C4-2B (cell line): ENCODE measurements around the gene VSIR.

ENCODE experiments used
- CTCF ChIP-seq: fragments of 450-650 bp; conservative IDR thresholded peaks from 2 replicates; pipeline ENCODE4 v1.5.1; 2017; ENCODE audit warnings: mild to moderate bottlenecking
- ZFX ChIP-seq: fragments of 450-650 bp; IDR thresholded peaks from 2 replicates; pipeline ENCODE4 v1.6.1; 2017

- no peak for TF ChIP-seq CTCF
- TF ChIP-seq ZFX = no peak
Observed at GRCh38 chr10:71817831-71818655, 44.7 kb upstream of the VSIR start.
